Activated T-cell treated with anti-CD3 and anti-CD28 coated beads for 48 hours (primary cell): Measurements from ENCODE around the gene PTPRD.

Experiments
- DNase-seq: peaks from one replicate; pipeline ENCODE4 v3.0.0-alpha.2; 2020; ENCODE audit warnings: low read depth

PTPRD gene

GRCh38 chr9:8863069-8863468, 1749.7 kb downstream of the PTPRD start:
- no peak for DNase-seq

GRCh38 chr9:8860925-8861324, 1751.9 kb downstream of the PTPRD start:
- no peak for DNase-seq

DNA sequence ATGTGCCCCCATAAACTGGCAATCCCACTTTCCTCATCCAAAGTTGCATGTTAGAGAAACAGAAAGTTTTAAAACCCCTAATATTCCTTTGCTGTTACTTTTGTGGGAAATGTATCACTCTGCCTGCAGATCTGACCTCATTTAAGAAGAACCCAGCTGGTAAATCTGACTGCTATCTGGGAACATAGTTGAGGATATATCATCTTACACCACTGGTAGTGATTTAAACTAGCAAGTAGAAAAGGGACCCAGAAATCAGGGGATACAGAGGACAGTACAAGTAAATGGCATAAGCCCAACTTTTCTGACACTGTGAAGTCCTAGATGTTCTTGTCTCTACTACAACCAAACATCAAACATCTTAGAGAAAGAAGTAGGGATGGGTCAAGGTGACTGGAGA, 1752.7 kb downstream of the PTPRD start:
- DNase-seq = no peak

GRCh38 chr9:8859416-8859815, 1753.4 kb downstream of the PTPRD start:
- no peak for DNase-seq

- no peak for DNase-seq
Observed at GRCh38 chr9:8858596-8859161, 1754.1 kb downstream of the PTPRD start.

GRCh38 chr9:8857926-8858595, 1754.7 kb downstream of the PTPRD start:
- DNase-seq = peak; percentile 1

- peak; percentile 1 for DNase-seq
Observed at GRCh38 chr9:8857068-8857925, 1755.5 kb downstream of the PTPRD start.

GRCh38 chr9:8856396-8857067, 1756.3 kb downstream of the PTPRD start:
- no peak for DNase-seq

DNA sequence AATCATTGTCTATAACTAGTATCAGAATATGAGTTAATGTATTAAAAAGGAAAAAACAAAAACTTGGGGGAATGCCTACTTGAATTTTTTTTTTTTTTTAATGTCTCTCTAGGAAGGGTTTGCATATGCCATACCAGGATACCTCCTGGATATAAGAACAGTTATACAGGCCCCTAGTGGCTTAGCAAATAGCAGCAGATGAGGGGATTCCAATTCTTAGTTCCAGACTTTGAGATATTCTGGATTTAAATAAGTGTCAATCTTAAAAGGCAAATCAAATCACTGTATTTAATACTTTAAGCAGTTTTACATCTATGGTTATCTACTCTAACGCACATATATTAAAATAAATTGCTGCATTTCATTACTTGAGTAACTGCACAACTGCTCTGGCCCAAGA, 1757.8 kb downstream of the PTPRD start:
- DNase-seq = no peak

DNA sequence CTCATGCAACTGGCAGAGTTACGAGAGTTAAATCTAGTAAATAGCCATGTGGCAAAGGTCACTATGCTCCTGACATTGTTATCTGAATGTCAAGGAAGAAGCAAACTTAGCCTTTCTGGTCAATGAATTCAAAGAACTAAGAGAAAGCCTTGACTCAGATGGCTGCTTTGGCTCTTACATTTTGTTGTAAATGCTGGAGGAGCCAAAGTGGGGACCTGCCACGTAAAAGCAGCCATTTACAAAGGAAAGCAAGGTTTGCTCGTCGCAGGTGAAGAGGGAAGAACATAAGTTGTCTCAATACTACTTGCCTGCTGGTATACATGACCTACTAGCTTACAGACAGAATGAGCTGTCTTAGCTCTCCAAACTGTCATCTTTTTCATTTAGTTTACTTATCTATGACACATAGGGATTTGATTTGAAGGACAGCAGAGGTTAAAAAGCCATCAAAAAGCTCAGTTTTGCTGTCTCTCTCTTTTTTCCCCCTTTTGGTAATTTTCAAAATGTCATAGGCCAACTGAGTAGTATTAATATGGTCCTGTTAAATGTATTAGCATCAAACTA, 1760.4 kb downstream of the PTPRD start:
- no peak for DNase-seq

DNA sequence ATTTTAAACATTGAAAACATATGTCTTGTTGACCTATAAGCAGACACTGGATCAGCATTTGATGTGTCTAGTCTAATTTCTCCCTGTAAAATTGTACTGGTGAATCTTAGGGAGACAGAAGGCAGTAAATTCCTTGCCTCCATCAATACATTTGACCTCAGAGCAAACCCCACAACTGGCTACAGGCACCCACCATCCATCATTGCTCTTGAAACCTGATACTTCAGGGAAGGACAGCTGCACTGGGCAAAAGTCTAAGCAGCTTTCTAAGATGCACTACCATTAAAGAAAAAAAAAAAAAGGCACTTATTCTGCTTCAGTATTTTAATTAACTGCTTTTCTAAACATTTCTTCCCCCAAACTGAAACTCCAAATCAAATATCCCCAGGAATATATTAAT, 1761.9 kb downstream of the PTPRD start:
- DNase-seq = no peak

- DNase-seq = no peak
Observed at GRCh38 chr9:8845808-8846207, 1767.0 kb downstream of the PTPRD start.

DNA sequence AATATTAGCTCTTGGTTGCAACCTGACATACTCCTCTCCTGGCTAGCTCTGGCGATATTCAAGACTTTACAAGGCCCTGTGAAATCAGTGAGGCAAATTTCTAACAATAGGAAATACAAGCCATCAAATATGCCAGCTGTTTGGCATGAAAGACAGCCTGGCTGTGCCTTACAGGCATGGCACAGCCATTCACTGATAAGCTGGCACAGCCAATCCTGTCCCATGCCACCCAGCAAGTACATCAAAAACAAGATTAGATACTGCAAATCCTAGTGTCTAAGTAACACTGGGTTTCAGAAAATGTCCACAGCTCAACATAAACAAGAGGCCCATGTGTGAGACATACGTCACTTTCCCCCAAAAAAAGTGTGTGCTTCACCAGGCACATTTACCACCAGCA, 1767.4 kb downstream of the PTPRD start:
- no peak for DNase-seq

DNA sequence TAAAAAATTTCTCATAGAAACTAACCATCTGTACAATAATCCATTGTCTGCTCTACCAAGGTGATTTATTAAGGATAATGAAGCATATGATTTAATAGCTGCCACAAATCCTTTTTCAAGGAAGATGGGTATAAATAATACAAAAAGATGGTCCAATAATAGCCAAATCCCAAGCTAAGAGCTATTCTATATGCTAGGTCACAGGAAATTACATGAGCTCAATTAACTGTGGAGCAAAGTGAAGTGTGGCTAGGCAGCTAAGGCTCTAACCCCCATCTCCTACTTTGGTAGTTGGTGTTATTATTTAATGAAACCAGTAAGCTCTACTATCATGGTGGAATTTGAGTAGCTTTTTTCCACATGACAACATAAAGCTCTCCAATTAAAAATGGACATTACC, 1768.3 kb downstream of the PTPRD start:
- no peak for DNase-seq

DNA sequence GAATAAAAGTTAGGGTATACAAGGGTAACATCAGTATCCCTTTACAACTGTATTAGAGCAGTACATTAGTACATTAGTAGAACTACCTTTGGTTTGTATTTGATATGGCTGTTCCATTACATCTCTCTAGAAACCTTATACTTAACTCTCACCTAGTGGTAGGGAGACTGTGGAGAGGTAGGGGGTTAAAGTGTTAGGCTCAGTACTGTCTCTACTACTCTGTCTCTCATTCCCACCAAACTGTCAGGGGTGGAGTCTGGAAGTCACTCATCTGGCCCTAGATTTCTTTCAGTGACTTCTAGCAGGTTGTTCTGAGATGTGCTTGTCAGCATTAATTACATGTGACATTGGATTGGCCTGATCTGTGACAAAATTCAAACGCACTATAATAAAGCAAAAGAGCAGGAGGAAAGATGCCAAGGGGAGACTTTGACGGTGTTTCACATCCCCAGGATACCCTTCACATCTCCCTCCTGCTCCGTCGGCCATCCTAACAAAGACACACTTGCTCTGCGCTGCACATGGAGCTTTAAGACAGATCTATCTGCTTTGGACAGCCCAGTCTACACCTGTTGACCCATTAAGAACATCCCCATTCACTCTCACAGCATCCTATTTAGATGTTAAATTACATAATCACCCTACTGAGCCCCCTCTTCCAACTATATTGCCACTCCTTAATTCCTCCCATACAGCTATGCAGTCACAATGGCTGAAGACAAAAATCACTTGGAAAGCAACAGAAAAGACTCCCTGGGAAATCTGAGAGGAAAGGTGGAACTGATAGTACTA, 1770.2 kb downstream of the PTPRD start:
- no peak for DNase-seq

DNA sequence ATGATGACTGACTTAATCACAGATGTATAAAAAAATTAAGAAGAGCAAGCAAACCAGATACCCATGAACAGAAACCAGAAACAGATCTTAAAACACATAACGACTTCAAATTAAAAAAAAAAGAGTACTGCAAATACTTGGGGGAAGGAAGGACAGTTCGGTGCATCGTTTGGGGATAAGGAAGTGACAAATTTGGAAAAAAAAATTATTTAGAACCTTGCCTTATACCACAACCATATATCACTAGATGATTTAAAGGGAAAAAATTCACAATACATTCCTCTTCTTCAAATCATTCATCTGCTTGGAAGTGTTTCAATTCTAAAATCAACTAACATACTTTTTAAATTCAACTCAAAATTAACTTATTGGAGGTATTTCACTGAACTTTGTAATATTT, 1774.7 kb downstream of the PTPRD start:
- DNase-seq = no peak

GRCh38 chr9:8835291-8835690, 1777.5 kb downstream of the PTPRD start:
- no peak for DNase-seq

GRCh38 chr9:8832955-8833354, 1779.8 kb downstream of the PTPRD start:
- DNase-seq = no peak

- DNase-seq = no peak
Observed at GRCh38 chr9:8832386-8832785, 1780.4 kb downstream of the PTPRD start.

- DNase-seq = no peak
Observed at GRCh38 chr9:8831568-8831967, 1781.2 kb downstream of the PTPRD start.

DNA sequence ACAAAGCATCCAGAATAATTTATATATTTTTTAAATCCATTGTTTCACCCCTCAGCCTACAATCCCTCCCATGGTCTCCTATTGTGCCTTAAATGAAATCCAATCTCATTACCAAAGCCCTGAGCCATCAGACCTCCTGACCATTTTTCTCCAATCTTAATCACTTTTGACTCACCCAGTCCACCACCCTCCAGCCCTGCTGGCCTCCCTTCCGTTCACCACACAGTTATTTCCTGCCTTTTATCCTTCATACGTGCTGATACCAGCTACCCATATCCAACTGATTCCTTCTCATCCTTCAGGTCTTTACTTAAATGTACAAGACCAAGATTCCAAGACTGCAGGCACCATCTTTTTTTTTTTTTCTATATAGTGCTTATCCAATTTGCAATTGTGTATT, 1786.5 kb downstream of the PTPRD start:
- DNase-seq = no peak
